SJCRH30 (cell line): ENCODE measurements around the gene NDUFA13. TPM values are rescaled to one million over a fixed set of nuclear protein-coding genes. Genes with fewer than 3 reads are reported as not detected.

Experiments
- DNase-seq, 2 experiments: peaks; one replicate each; pipeline ENCODE4 v3.0.0-alpha.2; 2015 to 2020
- H3K27ac ChIP-seq: fragments of 250-450 bp; sonication (Bioruptor Pico); 2 replicates; pipeline ENCODE4 v1.5.1; 2020; ENCODE audit warnings: mild to moderate bottlenecking, moderate library complexity
- H3K27me3 ChIP-seq: fragments of 250-450 bp; sonication (Bioruptor Pico); 2 replicates; pipeline ENCODE4 v1.5.1; 2020; ENCODE audit warnings: mild to moderate bottlenecking, moderate library complexity
- H3K36me3 ChIP-seq: fragments of 250-450 bp; sonication (Bioruptor Pico); 2 replicates; pipeline ENCODE4 v1.5.1; 2020; ENCODE audit warnings: mild to moderate bottlenecking, moderate library complexity
- H3K4me1 ChIP-seq: fragments of 250-450 bp; sonication (Bioruptor Pico); 2 replicates; pipeline ENCODE4 v1.5.1; 2020; ENCODE audit warnings: mild to moderate bottlenecking, moderate library complexity
- H3K4me3 ChIP-seq: fragments of 250-450 bp; sonication (Bioruptor Pico); 2 replicates; pipeline ENCODE4 v1.5.1; 2020; ENCODE audit warnings: mild to moderate bottlenecking, moderate library complexity
- H3K9me3 ChIP-seq: fragments of 250-450 bp; sonication (Bioruptor Pico); replicated peaks from 2 replicates; pipeline ENCODE4 v1.5.1; 2020; ENCODE audit warnings: mild to moderate bottlenecking, moderate library complexity
- total RNA-seq: library from RNA; depleted of rRNA; stranded (reverse); fragments of >200 nt; shearing (Covaris generic); gene quantifications from 2 replicates; pipeline ENCODE4 v1.2.3, GENCODE V29; 2014

The NDUFA13 gene
- total RNA-seq, 1 experiment from 2014 or later: 158 TPM

DNA sequence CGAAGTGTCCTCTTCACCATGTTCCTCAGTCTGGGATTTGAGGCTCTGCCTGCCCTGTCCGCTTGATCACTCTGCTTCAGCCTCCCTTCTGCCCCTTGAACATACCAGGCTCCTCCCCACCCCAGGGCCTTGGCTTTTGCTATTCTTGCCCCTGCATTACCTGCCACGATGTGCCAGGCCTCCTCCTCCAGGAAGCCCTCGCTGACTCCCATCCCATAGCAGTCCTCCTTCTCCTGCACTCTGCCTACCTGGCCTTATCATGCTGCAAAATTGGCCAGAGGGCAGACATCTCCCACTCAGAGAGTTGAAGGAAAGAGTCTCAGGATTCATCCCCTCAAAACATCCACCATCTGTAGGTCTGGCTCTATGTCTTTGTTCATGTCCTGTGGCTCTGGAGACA is 14.9 kb downstream of the NDUFA13 start:
- Histone ChIP-seq H3K4me1 (no peaks in the 10 kb centered on the region), H3K4me3 (no peak overlapping the region), H3K27ac (no peak overlapping the region), H3K36me3 (peaks cover 13% of the 10 kb centered on the region), H3K9me3 (no peaks in the 10 kb centered on the region), H3K27me3 (no peaks in the 10 kb centered on the region)
- DNase-seq: no peak

DNA sequence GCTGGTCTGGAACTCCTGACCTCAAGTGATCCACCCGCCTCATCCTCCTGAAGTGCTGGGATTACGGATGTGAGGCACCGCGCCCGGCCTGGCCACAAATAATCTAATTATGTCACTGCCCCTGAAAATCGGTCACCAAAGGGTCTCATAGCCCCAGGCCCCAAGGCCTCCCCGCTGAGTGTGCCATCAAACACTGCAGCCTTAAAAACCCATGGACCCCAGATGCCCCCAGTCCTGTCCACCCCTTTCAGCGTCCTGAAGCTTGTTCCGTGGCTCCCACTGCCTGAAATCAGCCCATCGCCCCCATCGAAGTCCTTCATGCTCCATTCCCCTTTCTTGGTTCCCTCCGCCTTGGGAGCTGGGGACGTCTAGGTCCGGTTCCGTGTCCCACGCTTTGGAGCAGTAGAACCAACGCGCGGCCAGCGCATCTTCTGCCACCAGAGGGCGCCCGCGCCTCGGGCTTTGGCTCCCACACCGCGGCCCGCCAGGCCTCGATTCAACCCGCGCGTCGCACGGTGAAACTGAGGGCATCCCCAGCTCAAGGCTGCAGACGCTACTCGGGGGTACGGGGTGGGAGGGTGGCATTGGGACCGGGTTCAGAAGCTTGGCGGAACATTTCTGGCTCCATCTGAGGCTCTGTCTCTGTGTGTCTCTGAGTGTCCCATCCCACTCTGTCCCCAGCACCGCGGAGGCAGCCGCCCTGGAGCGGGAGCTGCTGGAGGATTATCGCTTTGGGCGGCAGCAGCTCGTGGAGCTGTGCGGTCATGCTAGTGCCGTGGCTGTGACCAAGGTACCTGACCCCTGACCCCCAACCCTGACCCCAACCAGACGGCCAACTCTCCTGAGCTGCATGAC is 16.2 kb downstream of the NDUFA13 start:
- H3K4me1 ChIP-seq: no peaks in the 10 kb centered on the region
- peaks cover 9% of the 10 kb centered on the region; the same call in 1 of the 2 replicates for H3K36me3 ChIP-seq
- no peaks in the 10 kb centered on the region for H3K9me3 ChIP-seq
- no peak overlapping the region for H3K27ac ChIP-seq
- H3K4me3 ChIP-seq: no peak overlapping the region
- peak; percentile 46 to 65 for DNase-seq
- no peaks in the 10 kb centered on the region for H3K27me3 ChIP-seq

DNA sequence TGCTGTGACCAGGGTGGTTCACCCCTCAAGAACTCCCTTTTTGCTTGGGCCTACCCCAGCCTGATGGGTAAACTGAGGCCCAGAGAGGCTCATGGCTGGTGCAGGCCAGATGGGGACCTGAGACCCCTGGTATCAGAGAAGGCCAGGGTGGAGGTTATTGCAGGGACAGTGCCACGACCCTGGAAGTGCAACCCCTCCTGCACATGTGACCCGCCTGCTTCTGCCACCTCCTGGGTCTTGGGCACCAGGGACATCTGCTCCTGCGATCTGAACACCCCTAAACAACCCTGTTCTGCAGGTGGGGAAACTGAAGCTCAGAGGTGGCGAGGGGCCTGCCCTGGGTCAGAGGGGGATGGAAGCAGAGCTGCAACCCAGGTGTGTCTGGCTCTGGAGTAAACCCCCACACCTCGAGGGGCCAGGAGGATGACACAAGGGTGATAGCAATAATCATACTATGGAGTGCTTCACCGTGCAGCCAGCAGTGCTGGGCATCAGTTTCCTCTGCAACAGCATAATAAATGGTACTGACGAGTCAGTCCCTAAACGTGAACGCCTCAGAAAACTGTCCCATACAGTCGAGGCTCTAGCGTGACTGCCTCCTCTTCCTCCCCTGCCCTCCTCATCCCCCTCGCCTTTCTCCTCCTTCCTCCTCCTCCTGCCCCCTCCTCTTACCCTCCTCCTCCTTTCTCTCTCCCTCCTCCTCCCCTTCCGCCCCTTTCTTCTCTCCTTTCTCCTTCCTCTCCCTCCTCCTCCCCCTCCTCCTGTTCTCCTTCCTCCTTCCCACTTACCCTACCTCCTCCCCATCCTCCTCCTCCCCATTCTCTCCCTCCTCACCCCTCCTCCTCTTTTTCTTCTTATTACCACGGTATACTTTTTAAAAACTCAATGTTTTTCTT is 17.0 kb downstream of the NDUFA13 start:
- H3K27ac ChIP-seq: no peak overlapping the region
- H3K9me3 ChIP-seq: no peaks in the 10 kb centered on the region
- no peaks in the 10 kb centered on the region for H3K27me3 ChIP-seq
- no peaks in the 10 kb centered on the region; the same call in 1 of the 2 replicates for H3K36me3 ChIP-seq
- no peak for DNase-seq
- H3K4me1 ChIP-seq: no peaks in the 10 kb centered on the region
- no peak overlapping the region for H3K4me3 ChIP-seq

DNA sequence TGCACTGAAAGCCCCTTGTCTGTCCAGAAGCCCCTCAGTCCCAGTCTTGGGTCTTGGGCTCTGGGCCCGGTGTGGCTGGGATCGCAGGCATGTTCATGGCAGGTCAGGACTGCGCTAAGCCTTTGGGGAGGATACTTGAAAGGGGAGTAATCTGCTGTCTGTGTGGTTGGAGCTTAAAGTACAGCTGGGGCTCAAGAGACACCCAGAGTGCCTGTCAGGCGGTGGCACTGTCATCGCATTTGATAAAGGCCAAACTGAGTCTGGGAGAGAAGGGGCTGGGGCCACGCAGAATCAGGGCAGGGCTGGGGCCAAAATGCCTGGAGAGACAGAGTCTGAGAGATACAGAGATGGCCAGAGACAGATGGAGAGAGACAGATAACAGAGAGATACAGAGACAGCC is 17.8 kb downstream of the NDUFA13 start:
- DNase-seq: no peak
- no peak overlapping the region for H3K27ac ChIP-seq
- peaks cover 5% of the 10 kb centered on the region; the same call in 1 of the 2 replicates for H3K4me1 ChIP-seq
- H3K9me3 ChIP-seq: no peaks in the 10 kb centered on the region
- no peak overlapping the region for H3K4me3 ChIP-seq
- H3K36me3 ChIP-seq: no peaks in the 10 kb centered on the region
- H3K27me3 ChIP-seq: no peaks in the 10 kb centered on the region

DNA sequence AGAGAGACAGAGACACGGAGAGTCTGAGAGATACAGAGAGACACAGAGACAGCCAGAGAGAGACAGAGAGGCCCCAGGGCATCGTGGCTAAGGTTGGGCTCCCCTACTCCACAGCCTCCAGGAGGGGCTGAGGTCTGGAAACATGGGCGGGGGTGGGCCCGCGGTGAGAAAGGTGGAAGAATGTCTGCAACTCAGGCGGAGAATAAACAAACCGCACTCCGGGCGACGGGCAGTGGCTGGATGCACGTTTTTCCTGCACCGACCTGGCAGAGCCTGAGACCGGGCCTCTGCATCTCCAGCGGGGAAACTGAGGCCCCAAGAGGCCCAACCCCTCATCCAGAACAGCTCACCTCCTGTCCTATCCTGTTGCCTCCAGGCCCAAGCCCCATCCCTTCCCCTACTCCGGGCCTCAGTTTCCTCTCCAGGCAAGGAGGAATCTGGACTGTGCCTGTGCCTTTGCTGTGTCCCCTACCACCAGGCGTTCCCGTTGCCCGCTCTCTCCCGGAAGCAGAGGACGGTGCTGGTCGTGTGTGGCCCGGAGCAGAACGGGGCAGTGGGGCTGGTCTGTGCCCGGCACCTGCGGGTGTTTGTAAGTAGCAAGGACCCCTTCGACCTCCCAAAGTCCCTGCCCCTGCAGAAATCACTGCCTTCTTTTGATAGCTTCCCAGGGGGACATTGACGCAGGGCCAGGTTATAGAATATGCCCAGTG is 18.7 kb downstream of the NDUFA13 start:
- H3K4me1 ChIP-seq: peaks cover 5% of the 10 kb centered on the region; the same call in 1 of the 2 replicates
- no peaks in the 10 kb centered on the region for H3K27me3 ChIP-seq
- no peaks in the 10 kb centered on the region for H3K9me3 ChIP-seq
- DNase-seq: no peak
- H3K4me3 ChIP-seq: no peak overlapping the region
- H3K36me3 ChIP-seq: no peaks in the 10 kb centered on the region
- no peak overlapping the region for H3K27ac ChIP-seq

DNA sequence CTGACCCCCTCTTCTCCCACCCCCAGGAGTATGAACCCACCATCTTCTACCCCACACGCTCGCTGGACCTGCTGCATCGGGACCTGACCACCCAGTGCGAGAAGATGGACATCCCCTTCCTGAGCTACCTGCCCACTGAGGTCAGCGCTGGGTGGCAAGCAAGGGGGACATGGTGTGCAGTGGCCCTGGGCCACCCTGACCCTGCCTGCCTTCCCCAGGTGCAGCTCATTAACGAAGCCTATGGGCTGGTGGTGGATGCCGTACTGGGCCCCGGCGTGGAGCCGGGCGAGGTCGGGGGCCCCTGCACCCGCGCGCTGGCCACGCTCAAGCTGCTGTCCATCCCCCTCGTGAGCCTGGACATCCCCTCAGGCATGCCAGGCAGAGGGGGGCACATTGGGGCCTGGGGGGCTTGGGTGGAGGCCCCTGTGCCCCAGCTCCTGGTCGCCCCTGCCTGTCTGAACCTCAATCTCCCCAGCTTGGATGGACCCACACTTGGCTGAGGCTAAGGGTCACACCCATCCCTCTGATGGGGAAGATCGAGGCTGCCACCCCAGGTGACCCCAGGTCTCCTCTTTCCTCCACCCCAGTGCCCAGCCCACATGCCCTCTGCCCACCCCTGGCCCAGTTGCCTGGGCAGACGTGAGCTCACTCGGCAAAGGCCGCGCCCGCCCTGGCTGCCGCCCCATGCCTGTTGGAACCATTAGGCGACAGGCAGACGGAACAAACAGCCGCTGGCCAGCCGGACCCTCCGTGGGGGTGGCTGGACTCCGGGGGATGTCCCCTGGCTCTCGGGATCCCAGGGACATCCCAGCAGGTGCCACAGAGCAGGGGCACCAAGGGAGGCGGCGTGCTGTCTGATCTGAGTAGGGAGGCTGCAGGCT is 19.5 kb downstream of the NDUFA13 start:
- no peak overlapping the region for H3K4me3 ChIP-seq
- H3K4me1 ChIP-seq: peaks cover 5% of the 10 kb centered on the region; the same call in 1 of the 2 replicates
- no peaks in the 10 kb centered on the region for H3K36me3 ChIP-seq
- no peaks in the 10 kb centered on the region for H3K9me3 ChIP-seq
- H3K27me3 ChIP-seq: no peaks in the 10 kb centered on the region
- H3K27ac ChIP-seq: no peak overlapping the region
- DNase-seq: no peak

DNA sequence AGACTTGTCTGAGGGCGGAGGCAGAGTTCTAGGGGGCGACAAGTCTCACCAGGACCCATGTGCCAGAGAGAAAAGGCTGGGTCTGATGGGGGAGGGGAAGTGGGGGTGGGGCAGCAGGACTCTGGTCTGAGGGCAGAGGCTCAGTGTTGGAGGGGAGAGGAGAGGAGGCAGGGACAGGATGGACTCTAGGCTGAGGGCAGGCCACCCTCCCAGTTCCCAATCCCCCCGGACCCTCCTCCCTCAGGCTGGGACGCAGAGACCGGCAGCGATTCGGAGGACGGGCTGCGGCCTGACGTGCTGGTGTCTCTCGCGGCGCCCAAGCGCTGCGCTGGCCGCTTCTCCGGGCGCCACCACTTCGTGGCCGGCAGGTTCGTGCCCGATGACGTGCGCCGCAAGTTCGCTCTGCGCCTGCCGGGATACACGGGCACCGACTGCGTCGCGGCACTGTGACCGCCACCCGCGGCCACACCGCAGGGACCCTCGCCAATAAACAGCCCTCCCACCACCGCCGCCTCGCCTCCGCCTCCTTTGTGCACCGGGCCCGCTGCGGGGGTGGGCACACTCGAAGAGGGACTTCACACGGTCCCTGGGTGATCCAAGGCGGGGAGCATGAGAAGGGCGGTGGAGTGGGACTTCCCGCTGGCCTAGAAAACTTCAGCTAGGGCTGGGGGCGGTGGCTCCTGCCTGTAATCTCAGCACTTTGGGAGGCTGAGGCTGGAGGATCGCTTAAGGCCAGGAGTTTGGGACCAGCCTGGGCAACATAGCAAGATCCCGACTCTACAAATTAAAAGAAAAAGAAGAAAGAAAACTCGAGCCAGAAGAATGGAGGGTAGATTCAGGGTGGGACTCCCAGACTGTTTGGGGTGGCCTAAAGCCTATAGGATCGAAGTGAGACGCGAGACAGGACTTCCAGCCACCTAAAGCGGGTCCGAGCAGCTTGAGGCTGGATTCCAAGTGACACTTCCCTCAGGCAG is 21.3 kb downstream of the NDUFA13 start:
- no peak for DNase-seq
- no peak overlapping the region for H3K4me3 ChIP-seq
- H3K27me3 ChIP-seq: no peaks in the 10 kb centered on the region
- no peaks in the 10 kb centered on the region for H3K36me3 ChIP-seq
- H3K4me1 ChIP-seq: peaks cover 5% of the 10 kb centered on the region; the same call in 1 of the 2 replicates
- H3K9me3 ChIP-seq: no peaks in the 10 kb centered on the region
- H3K27ac ChIP-seq: no peak overlapping the region

DNA sequence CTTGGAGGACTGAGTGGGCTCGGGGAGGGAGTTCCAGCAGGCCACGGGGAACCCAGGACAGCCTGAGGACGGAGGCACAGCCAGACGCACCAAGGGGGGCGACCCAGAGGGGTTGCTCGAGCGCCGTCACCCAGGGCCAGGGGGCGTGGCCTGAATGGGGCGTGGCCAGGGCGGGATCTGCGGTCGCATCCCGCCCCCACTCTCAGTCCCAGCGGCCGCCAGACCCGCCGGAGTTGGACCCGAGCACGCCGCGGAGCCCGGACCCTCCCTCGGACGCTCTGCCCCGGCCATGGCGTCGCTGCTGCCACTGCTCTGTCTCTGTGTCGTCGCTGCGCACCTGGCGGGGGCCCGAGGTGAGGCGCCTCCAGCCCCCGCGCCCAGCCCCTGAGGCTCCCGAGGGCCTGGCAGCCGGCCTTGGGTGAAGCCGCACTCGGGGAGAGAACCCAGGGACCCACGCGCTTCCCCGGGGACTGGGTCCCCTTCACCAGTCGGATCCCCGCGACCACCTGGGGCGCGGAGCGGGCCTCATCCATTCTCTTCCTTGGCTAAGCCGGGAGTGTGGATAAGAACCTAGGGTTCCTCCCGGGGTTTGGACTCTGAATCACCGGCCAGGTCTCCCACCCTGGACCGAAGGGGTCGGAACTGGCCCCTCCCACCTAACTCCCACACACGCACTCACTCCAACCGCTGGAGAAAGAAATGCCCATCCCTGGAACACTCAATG is 22.2 kb downstream of the NDUFA13 start, which contains the start of gene CILP2:
Gene CILP2, plus strand, starts transcription at position 205 of the 724 bp plus-strand sequence. Its CDS starts 85 bp downstream, at position 290.
- H3K9me3 ChIP-seq: no peaks in the 10 kb centered on the region
- H3K4me3 ChIP-seq: peak within 1 kb of the TSS; percentile 49
- H3K4me1 ChIP-seq: peaks cover 5% of the 10 kb centered on the region; the same call in 1 of the 2 replicates
- H3K27ac ChIP-seq: no peak within 1 kb of the TSS
- H3K27me3 ChIP-seq: no peaks in the 10 kb centered on the region
- no peaks in the 10 kb centered on the region for H3K36me3 ChIP-seq
- peak; percentile 65 to 66 for DNase-seq

DNA sequence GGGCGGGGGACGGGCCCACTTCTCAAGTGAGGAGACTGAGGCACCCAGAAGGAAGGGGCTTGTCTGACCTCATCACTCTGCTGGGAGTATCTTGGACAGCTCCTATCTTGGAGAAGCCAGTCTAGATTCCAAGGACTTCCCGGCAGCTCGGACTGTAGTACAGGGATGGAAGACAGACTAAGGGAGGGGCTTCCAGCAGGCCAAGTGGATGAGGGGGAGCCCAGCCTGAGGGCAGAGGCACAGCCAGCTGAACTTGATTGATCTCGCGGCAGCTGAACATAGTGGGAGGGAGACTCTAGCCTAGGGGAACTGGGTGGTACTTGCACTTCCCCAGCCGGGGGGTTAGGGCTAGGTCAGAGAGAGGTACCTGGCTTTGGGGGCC is 22.8 kb downstream of the NDUFA13 start:
- Histone ChIP-seq H3K27me3 (no peaks in the 10 kb centered on the region), H3K4me3 (peak overlapping the region; percentile 49)
- DNase-seq: no peak

DNA sequence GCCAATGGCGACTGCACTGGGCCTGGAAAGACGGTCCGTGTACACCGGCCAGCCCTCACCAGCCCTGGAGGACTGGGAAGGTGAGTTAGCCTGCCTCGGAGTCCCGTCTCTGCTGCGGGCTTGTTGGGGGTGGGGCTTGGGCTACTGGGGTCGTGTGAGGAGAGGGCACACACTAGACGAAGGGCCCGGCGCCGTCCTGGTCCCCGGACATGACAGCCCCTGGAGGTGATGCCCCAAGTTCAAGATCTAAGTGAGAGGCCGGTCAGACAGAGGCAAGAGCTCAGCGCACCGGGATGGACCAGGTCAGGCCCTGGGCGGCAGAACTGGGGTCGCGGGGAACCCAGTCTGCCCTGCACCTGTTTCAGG is 23.7 kb downstream of the NDUFA13 start:
- Histone ChIP-seq H3K27me3 (no peaks in the 10 kb centered on the region), H3K4me3 (no peak overlapping the region), H3K9me3 (no peaks in the 10 kb centered on the region), H3K27ac (no peak overlapping the region), H3K4me1 (peaks cover 5% of the 10 kb centered on the region; the same call in 1 of the 2 replicates), H3K36me3 (no peaks in the 10 kb centered on the region)
- no peak for DNase-seq

More for the DNA sequence above, 22.8 kb downstream of the NDUFA13 start:
- Histone ChIP-seq H3K27ac (no peak overlapping the region), H3K36me3 (no peaks in the 10 kb centered on the region), H3K4me1 (peaks cover 5% of the 10 kb centered on the region; the same call in 1 of the 2 replicates), H3K9me3 (no peaks in the 10 kb centered on the region)

DNA sequence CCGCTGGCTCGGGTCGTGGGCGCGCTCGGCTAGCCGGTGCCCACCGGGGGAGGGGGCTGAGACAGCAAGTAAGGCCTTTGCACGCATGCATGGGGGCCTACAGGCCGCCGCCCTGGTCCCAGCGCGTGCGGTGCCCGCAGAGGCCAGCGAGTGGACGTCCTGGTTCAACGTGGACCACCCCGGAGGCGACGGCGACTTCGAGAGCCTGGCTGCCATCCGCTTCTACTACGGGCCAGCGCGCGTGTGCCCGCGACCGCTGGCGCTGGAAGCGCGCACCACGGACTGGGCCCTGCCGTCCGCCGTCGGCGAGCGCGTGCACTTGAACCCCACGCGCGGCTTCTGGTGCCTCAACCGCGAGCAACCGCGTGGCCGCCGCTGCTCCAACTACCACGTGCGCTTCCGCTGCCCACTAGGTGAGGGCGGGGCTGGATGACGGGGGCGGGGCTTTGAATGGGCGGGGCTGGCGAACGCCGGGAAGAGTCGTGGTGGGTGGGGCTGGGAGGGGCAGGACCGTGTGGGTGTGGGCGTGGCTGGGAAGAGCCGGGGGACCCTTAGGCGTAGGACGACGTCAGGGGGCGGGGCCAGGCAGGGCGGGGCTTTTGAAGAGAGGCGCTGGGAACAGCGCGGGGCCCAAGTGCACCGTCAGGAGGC is 24.2 kb downstream of the NDUFA13 start:
- Histone ChIP-seq H3K27ac (no peak overlapping the region), H3K9me3 (no peaks in the 10 kb centered on the region), H3K4me3 (no peak overlapping the region), H3K36me3 (no peaks in the 10 kb centered on the region), H3K4me1 (peaks cover 5% of the 10 kb centered on the region; the same call in 1 of the 2 replicates), H3K27me3 (no peaks in the 10 kb centered on the region)
- no peak for DNase-seq
